Subcutaneous adipose tissue (tissue), 4 donors: ENCODE data around the gene ATP2A3. TPM values are rescaled to one million over a fixed set of nuclear protein-coding genes. Genes with fewer than 3 reads are reported as not detected.

Experiments used
- total RNA-seq, 4 donors: library from RNA; depleted of rRNA; stranded (reverse); fragments of >200 nt; gene quantifications; one replicate each; pipeline ENCODE4 v1.1.0, GENCODE V29; 2016
- TF ChIP-seq, protein P1 (sequence below): fragments of 450-650 bp; IDR thresholded peaks from one replicate; pipeline ENCODE4 v1.5.1; 2016; ENCODE audit warnings: low read depth, mild to moderate bottlenecking, control low read depth, antibody characterized with exemption, moderate library complexity

ATP2A3 gene
- total RNA-seq, 4 donors from 2014 or later: 2.3 to 7.5 (median 3.3) TPM

DNA sequence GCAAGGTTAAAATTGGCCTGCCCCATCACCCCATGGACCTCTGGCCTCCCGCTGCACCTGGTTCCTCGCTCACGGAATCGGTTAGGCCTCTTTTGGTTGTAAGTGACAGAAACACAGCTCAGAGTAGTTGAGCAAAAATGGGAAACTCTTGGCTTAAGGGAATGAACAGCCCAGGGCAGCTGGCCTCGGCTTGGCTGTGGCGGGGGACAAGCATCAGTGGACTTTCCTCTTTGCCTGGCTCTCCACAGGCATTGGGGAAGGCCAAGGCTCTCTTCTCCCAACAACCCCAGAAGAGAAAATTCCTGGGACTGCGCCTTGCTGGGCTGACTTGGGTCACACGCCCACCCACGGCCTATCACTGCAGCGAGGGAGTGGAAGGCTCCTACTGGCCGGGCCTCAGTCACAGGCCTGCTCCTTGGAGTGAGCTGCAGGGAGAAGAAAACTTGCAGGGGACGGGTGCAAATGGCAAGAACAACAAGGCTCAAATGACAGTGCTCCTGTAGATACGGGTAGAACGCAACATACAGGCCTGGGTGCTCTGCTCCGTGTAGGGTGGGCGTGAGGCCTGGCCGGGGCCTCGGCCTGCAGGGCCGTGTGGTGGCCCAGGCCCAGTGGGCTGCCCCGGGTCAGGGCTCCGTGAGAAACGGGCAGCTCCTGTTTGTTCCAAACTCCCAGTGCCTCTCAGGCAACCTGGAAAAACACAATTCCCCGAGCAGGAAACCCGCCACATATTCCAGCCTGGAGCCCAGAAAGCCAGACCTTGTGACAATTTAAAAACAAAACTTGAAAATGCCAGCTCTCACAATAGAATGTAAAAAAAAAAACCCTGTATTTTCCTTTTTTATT lies 25.0 kb upstream of the ATP2A3 start:
- TF ChIP-seq, protein P1, sequence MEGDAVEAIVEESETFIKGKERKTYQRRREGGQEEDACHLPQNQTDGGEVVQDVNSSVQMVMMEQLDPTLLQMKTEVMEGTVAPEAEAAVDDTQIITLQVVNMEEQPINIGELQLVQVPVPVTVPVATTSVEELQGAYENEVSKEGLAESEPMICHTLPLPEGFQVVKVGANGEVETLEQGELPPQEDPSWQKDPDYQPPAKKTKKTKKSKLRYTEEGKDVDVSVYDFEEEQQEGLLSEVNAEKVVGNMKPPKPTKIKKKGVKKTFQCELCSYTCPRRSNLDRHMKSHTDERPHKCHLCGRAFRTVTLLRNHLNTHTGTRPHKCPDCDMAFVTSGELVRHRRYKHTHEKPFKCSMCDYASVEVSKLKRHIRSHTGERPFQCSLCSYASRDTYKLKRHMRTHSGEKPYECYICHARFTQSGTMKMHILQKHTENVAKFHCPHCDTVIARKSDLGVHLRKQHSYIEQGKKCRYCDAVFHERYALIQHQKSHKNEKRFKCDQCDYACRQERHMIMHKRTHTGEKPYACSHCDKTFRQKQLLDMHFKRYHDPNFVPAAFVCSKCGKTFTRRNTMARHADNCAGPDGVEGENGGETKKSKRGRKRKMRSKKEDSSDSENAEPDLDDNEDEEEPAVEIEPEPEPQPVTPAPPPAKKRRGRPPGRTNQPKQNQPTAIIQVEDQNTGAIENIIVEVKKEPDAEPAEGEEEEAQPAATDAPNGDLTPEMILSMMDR: no peak

DNA sequence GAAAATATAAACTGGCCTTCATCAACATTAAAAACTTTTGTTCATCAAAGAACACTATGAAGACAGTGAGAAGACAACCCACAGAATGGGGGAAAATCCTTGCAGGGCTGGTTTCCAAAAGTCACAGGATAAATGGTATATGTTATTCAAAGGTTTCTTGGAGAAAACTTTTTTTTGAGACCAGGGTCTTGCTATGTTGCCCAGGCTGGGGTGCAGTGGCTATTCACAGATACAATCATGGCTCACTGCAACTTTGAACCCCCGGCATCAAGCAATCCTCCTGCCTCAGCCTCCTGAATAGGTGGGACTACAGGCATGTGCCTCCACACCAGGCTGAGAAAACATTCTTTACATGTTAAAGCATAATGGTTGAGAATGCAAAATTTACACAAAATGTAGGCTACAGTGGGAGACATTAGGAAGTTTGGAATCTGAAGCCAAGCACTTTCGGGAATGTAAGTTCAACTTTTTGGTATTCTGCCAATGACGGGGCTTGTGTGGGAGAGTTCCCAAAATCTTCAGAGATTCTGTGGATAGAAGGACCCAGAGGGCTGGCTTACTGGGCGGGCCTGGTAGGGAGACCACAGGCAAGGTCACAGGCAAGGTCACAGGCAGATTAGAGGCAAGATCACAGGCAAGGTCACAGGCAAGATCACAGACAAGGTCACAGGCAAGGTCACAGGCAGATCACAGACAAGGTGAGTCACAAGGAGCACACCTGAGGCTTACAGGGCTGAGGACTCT lies 24.2 kb upstream of the ATP2A3 start:
- TF ChIP-seq, protein P1: no peak

DNA sequence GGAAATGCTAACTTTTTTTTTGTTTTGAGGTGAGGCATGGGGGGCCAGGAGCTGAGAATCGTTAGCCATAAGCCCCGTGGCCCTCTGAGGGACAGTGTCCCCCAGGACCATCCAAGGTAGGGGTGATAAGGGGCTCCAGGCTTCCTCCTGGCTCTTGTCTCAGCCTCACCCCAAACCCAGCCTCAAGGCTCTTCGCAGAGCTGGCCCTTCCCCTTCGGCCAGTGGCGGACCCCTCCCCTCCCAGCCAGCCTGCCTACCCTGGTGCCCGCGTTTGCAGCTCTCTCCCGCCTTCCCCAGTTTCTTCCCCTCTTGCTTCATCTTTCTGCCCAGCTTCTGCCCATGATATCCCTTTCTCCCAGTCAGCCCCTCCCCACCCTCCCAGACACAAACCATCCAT lies 22.7 kb upstream of the ATP2A3 start:
- TF ChIP-seq, protein P1: no peak

DNA sequence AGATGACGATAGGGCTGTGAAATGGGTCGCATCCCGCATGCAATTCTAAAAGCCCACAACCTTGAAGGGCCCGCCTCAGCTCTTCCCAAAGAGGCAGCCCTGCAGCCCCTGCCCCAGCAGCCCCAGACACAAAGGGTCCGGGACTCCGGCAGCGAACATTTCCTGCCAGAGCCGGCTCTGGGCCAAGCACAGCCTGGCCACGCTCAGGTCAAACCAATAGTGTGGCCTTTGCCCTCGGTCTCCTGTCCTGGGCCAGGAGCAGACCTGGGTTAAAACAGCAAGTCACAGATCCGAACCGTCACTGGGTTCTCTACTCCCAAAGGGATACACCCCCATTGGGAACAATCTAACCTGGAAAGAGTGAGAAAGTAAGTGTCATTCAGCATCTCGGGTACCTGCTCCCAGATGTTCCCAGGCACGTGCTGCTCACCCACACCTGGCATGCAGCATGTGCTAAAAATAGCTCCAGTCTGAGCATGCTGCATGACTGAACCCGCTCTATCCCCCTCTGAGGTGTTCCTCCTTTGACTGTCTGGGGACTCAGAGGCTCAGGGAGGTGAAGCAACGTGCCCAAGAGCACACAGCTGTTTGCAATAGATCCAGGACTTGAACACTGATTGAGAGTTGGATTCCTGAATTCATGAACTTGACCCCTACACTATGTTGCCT lies 22.2 kb upstream of the ATP2A3 start:
- TF ChIP-seq, protein P1: no peak

DNA sequence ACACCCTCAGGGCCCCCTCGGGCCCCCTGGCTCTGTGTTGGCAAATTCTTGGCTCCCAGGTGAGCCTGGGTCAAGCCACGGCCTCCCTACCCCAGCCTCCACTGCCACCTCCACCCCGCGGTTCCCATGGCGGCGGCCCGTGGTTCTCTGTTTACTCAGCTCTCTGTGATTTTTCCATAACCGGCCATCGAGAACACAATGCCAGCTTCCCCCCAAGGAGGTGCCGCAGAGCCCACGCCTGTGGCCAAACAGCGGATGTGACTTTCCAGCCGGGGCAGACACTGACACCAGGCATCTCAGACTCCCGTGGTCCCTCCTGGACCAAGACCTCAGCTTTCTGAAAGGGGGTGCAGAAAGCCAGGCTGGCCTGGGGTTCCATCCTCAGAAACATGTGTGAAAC lies 21.6 kb upstream of the ATP2A3 start:
- TF ChIP-seq, protein P1: no peak

DNA sequence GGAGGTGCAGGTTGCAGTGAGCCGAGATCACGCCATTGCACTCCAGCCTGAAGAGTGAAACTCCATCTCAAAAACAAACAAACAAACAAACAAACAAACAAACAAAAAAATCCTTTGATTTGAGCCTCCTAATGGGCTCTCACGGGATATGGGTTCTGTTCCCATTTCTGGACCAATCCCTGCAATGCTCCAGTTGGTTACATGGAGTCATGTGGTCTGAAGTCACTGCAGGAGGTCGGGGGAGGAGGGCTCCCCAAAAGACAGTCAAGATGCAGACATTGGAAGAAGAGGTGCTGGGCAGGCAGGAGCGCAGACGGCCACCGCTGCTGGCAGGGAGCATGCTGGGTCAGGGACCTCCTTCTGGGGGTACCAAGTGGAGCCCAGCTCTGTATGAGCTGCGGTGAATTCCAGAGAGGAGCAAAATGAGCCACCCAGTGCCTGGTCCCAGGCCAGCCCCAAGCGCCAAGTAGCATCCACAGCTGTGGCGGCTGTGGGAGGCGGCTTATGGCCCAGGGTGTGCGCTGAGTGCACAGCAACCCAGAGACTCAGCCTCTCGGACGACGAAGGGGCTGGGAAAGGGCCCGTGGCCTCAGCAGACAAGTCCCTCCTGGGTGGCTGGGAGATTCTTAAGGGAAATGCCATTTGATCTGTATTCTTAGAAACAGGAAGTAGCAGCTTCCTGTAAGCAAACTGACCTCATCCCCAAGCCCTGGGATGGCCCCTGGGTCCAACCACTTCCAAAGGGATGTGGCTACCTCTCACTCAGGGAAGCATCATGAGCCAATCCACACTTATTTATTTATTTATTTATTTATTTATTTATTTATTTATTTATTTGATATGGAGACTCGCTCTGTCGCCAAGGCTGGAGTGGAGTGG lies 19.6 kb upstream of the ATP2A3 start:
- TF ChIP-seq, protein P1: no peak
